Measurements from ENCODE around the gene PLEKHA6.

The PLEKHA6 gene

GRCh38 chr1:204356997-204357396 lies 2.7 kb downstream of the PLEKHA6 start:
- TF ChIP-seq CTCF (conservative IDR thresholded peaks at IDR 0.05; ENCODE audit: low read depth, low read length): no peak
- peak; percentile 23 for DNase-seq (ENCODE audit: low read depth)
- no peak overlapping the region for H3K4me3 ChIP-seq (ENCODE audit: low read depth, low read length)

GRCh38 chr1:204355913-204356312 lies 3.8 kb downstream of the PLEKHA6 start:
- H3K4me3 ChIP-seq (ENCODE audit: low read depth, low read length): no peak overlapping the region
- TF ChIP-seq CTCF (conservative IDR thresholded peaks at IDR 0.05; ENCODE audit: low read depth, low read length): no peak
- no peak for DNase-seq (ENCODE audit: low read depth)

- DNase-seq (ENCODE audit: low read depth): no peak
- no peak for TF ChIP-seq CTCF (conservative IDR thresholded peaks at IDR 0.05; ENCODE audit: low read depth, low read length)
- no peak overlapping the region for H3K4me3 ChIP-seq (ENCODE audit: low read depth, low read length)
Observed at GRCh38 chr1:204354579-204354978, 5.2 kb downstream of the PLEKHA6 start.

GRCh38 chr1:204353213-204353910 lies 6.4 kb downstream of the PLEKHA6 start:
- DNase-seq (ENCODE audit: low read depth): no peak
- no peak overlapping the region for H3K4me3 ChIP-seq (ENCODE audit: low read depth, low read length)
- no peak for TF ChIP-seq CTCF (conservative IDR thresholded peaks at IDR 0.05; ENCODE audit: low read depth, low read length)

GRCh38 chr1:204350857-204351573 lies 8.7 kb downstream of the PLEKHA6 start:
- no peak for TF ChIP-seq CTCF (conservative IDR thresholded peaks at IDR 0.05; ENCODE audit: low read depth, low read length)
- peak; percentile 82 for DNase-seq (ENCODE audit: low read depth)
- H3K4me3 ChIP-seq (ENCODE audit: low read depth, low read length): peak overlapping the region; percentile 31

- TF ChIP-seq CTCF (conservative IDR thresholded peaks at IDR 0.05; ENCODE audit: low read depth, low read length): no peak
- no peak for DNase-seq (ENCODE audit: low read depth)
- no peak overlapping the region for H3K4me3 ChIP-seq (ENCODE audit: low read depth, low read length)
Observed at GRCh38 chr1:204350312-204350711, 9.4 kb downstream of the PLEKHA6 start.

GRCh38 chr1:204349602-204350001 lies 10.1 kb downstream of the PLEKHA6 start:
- DNase-seq (ENCODE audit: low read depth): no peak
- no peak for TF ChIP-seq CTCF (conservative IDR thresholded peaks at IDR 0.05; ENCODE audit: low read depth, low read length)
- H3K4me3 ChIP-seq (ENCODE audit: low read depth, low read length): no peak overlapping the region

Measured in choroid plexus epithelial cell (primary cell).